GM23248 (cell line): ENCODE data around the gene EMSY.

Experiments
- EZH2 ChIP-seq: fragments of 200-600 bp; sonication (generic); IDR thresholded peaks from 2 replicates; pipeline ENCODE4 v1.6.1; 2018; ENCODE audit warnings: antibody characterized with exemption, mild to moderate bottlenecking; ENCODE audit not compliant: insufficient read depth, poor library complexity, severe bottlenecking
- EZH2phosphoT487 ChIP-seq: fragments of 200-600 bp; sonication (generic); IDR thresholded peaks from 2 replicates; pipeline ENCODE4 v1.6.1; 2018; ENCODE audit warnings: antibody characterized with exemption, moderate library complexity, mild to moderate bottlenecking, low read depth; ENCODE audit not compliant: insufficient read depth

DNA sequence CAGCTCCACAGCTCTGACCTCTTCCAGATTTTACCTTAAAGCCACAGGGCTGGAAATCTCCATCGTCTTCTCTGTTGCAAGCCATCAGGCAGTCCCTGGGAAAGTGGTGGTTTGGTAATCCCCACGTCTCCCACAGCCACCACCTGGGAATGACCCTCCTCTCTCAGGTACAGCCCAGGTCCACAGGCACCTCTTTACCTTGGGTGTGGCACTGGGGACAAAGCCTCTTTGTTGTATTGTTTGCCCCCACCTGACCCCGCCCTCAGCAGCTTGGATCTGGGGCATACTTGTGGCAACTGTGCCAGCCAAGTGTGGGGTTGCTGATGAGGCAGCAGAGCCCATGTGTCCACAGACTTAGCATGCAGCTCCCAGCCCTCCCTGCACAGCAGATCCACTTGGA is 148.1 kb downstream of the EMSY start:
- no peak for TF ChIP-seq EZH2
- no peak for TF ChIP-seq EZH2phosphoT487
